HCT116 (cell line): ENCODE data around the gene DLST. TPM values are rescaled to one million over a fixed set of nuclear protein-coding genes. Genes with fewer than 3 reads are reported as not detected.

ENCODE experiments used
- ATAC-seq: fragments of 200-7000 bp; cut with Tn5 transposase; 2 replicates; pipeline ENCODE4 v1.9.1; 2020; ENCODE audit warnings: mild to moderate bottlenecking, moderate library complexity
- BruUV-seq: library from RNA; stranded (reverse); fragments of 400-500 nt; replicated peaks from 2 replicates; lab custom pipeline; 2021; lab: Mats Ljungman, UMichigan
- CTCF ChIA-PET: fragments of 300-600 bp; sonication (Branson Sonifier 250); formaldehyde crosslinking; loops from one replicate; lab custom pipeline; 2021; ENCODE audit warnings: antibody characterized with exemption; lab: Charles Lee
- POLR2A ChIA-PET: fragments of 300-600, 350-600 bp; sonication (Branson Sonifier 250); formaldehyde crosslinking; loops from one replicate; lab custom pipeline; 2021; ENCODE audit warnings: antibody characterized with exemption; lab: Charles Lee
- RAD21 ChIA-PET, 2 experiments: fragments of 300-600 bp; sonication (Branson Sonifier 250); formaldehyde crosslinking; loops; one replicate each; lab custom pipeline; 2023; ENCODE audit warnings: low total read pairs in 2 of 2; ENCODE audit not compliant: uncharacterized antibody in 2 of 2, unreplicated experiment in 2 of 2, low non-redundant PET in 1 of 2; lab: Charles Lee
- DNase-seq: peaks from one replicate; pipeline ENCODE4 v3.0.0-alpha.2; 2010; ENCODE audit warnings: low read depth, low spot score
- H2AFZ ChIP-seq: fragments of 200-600 bp; shearing (Covaris generic), sonication (generic); 2 replicates; pipeline ENCODE4 v1.6.1; 2017; ENCODE audit warnings: low read depth, mixed run types, mixed read lengths, antibody characterized with exemption, low read length; ENCODE audit not compliant: poor library complexity, severe bottlenecking
- H3K27ac ChIP-seq: 2 replicates; pipeline ENCODE4 v1.5.1; 2012; ENCODE audit warnings: low read depth, low read length
- H3K27me3 ChIP-seq: fragments of 200-600 bp; sonication (generic); 2 replicates; pipeline ENCODE4 v1.6.1; 2016; ENCODE audit warnings: mixed run types, low read length, mixed read lengths; ENCODE audit not compliant: insufficient read depth
- H3K36me3 ChIP-seq, 2 experiments: fragments of 200-500 bp in 1 of 2; fragments of 200-600 bp in 1 of 2; sonication (Bioruptor generic) in 1 of 2; sonication (generic) in 1 of 2; 2 replicates each; pipeline versions ENCODE4 v1.5.1 to v1.6.1; 2014 to 2016; ENCODE audit warnings: low read length in 2 of 2, inconsistent platforms in 1 of 2, mixed read lengths in 1 of 2, mixed run types in 1 of 2; ENCODE audit not compliant: insufficient read depth in 2 of 2, control insufficient read depth in 1 of 2
- H3K4me1 ChIP-seq, 2 experiments: fragments of 200-600 bp in 1 of 2; sonication (generic) in 1 of 2; 2 replicates each; pipeline versions ENCODE4 v1.5.1 to v1.6.1; 2012 to 2017; ENCODE audit warnings: low read length in 2 of 2, inconsistent platforms in 1 of 2, mild to moderate bottlenecking in 1 of 2, mixed read lengths in 1 of 2, mixed run types in 1 of 2, moderate library complexity in 1 of 2; ENCODE audit not compliant: insufficient read depth in 2 of 2, control insufficient read depth in 1 of 2
- H3K4me2 ChIP-seq: fragments of 200-600 bp; sonication (generic); 2 replicates; pipeline ENCODE4 v1.6.1; 2017; ENCODE audit warnings: mixed run types, low read length, mixed read lengths
- H3K4me3 ChIP-seq, 2 experiments: fragments of 200-600 bp in 1 of 2; sonication (generic) in 1 of 2; replicated peaks in 1 of 2; 2 replicates each; pipeline ENCODE4 v1.5.1; 2011 to 2016; ENCODE audit warnings: low read length in 2 of 2, control low read depth in 1 of 2, low read depth in 1 of 2, mild to moderate bottlenecking in 1 of 2, mixed read lengths in 1 of 2, mixed run types in 1 of 2
- H3K79me2 ChIP-seq: fragments of 200-600 bp; sonication (generic); 2 replicates; pipeline ENCODE4 v1.6.1; 2017; ENCODE audit warnings: mild to moderate bottlenecking, mixed run types, low read length, moderate library complexity, mixed read lengths; ENCODE audit not compliant: insufficient read depth
- H3K9ac ChIP-seq: fragments of 200-600 bp; sonication (generic); 2 replicates; pipeline ENCODE4 v1.6.1; 2016; ENCODE audit warnings: low read length, mixed read lengths
- H3K9me2 ChIP-seq: fragments of 200-600 bp; sonication (generic), shearing (Covaris generic); 2 replicates; pipeline ENCODE4 v1.6.1; 2017; ENCODE audit warnings: mixed run types, mild to moderate bottlenecking, moderate library complexity; ENCODE audit not compliant: insufficient read depth
- H3K9me3 ChIP-seq, 2 experiments: fragments of 200-500 bp in 1 of 2; fragments of 200-600 bp in 1 of 2; sonication (Bioruptor generic) in 1 of 2; sonication (generic) in 1 of 2; 2 replicates each; pipeline ENCODE4 v1.6.1; 2014 to 2017; ENCODE audit warnings: low read length in 2 of 2, mixed read lengths in 2 of 2, inconsistent platforms in 1 of 2, low read depth in 1 of 2, mild to moderate bottlenecking in 1 of 2, mixed run types in 1 of 2, moderate library complexity in 1 of 2; ENCODE audit not compliant: control insufficient read depth in 1 of 2, insufficient read depth in 1 of 2
- H4K20me1 ChIP-seq: fragments of 200-600 bp; sonication (generic), shearing (Covaris generic); 2 replicates; pipeline ENCODE4 v1.6.1; 2017; ENCODE audit warnings: mixed run types, mild to moderate bottlenecking, moderate library complexity; ENCODE audit not compliant: insufficient read depth
- CEBPB ChIP-seq: IDR thresholded peaks from 2 replicates; pipeline ENCODE4 v1.6.1; 2012; ENCODE audit warnings: low read depth
- ELF1 ChIP-seq: IDR thresholded peaks from 2 replicates; pipeline ENCODE4 v1.6.1; 2012; ENCODE audit warnings: low read depth, borderline replicate concordance
- EZH2 ChIP-seq: fragments of 200-600 bp; sonication (generic); IDR thresholded peaks from 2 replicates; pipeline ENCODE4 v1.6.1; 2017; ENCODE audit warnings: antibody characterized with exemption, mixed run types
- EZH2phosphoT487 ChIP-seq: fragments of 200-600 bp; IDR thresholded peaks from 2 replicates; pipeline ENCODE4 v1.6.1; 2018; ENCODE audit warnings: antibody characterized with exemption, borderline replicate concordance
- FOSL1 ChIP-seq: IDR thresholded peaks from 2 replicates; pipeline ENCODE4 v1.6.1; 2012; ENCODE audit warnings: low read depth
- JUND ChIP-seq: IDR thresholded peaks from 2 replicates; pipeline ENCODE4 v1.6.1; 2012
- POLR2A ChIP-seq: IDR thresholded peaks from 2 replicates; pipeline ENCODE4 v1.7.0; 2011; ENCODE audit warnings: borderline replicate concordance; ENCODE audit not compliant: insufficient read depth, insufficient read length; ENCODE audit errors: extremely low read depth
- POLR2AphosphoS5 ChIP-seq: IDR thresholded peaks from 2 replicates; pipeline ENCODE4 v1.6.1; 2011; ENCODE audit warnings: mild to moderate bottlenecking, low read depth, low read length, moderate library complexity
- RAD21 ChIP-seq: IDR thresholded peaks from 2 replicates; pipeline ENCODE4 v1.6.1; 2012; ENCODE audit warnings: low read depth, mild to moderate bottlenecking
- REST ChIP-seq: IDR thresholded peaks from 2 replicates; pipeline ENCODE4 v1.6.1; 2012; ENCODE audit warnings: low read depth
- SIN3A ChIP-seq: IDR thresholded peaks from 2 replicates; pipeline ENCODE4 v1.6.1; 2012; ENCODE audit warnings: low read depth
- SP1 ChIP-seq: IDR thresholded peaks from 2 replicates; pipeline ENCODE4 v1.6.1; 2012; ENCODE audit warnings: low read depth
- TCF7L2 ChIP-seq: IDR thresholded peaks from 2 replicates; pipeline ENCODE4 v1.7.0; 2011; ENCODE audit warnings: borderline replicate concordance, inconsistent platforms; ENCODE audit not compliant: insufficient read depth, insufficient read length; ENCODE audit errors: extremely low read depth
- YY1 ChIP-seq: IDR thresholded peaks from 2 replicates; pipeline ENCODE4 v1.6.1; 2011; ENCODE audit warnings: low read length, low read depth, moderate library complexity, mild to moderate bottlenecking; ENCODE audit not compliant: insufficient replicate concordance; ENCODE audit errors: extremely low read depth
- ZFX ChIP-seq: fragments of 450-650 bp; IDR thresholded peaks from 2 replicates; pipeline ENCODE4 v1.6.1; 2017
- intact Hi-C: fragments of 100-400 bp; cut with micrococcal nuclease; formaldehyde crosslinking; loops from 2 replicates; pipeline ENCODE4 v1.10.0; 2022
- total RNA-seq: library from RNA; stranded (reverse); gene quantifications from one replicate; pipeline ENCODE4 v1.2.1, GENCODE V29; 2021; ENCODE audit not compliant: unreplicated experiment
- TF ChIP-seq, protein P1 (sequence below), 3 experiments: fragments of 200-600 bp in 1 of 3; sonication (generic) in 1 of 3; IDR thresholded peaks in 2 of 3; conservative IDR thresholded peaks in 1 of 3; 2 replicates each; pipeline ENCODE4 v1.5.1; 2012 to 2017; ENCODE audit warnings: low read depth in 2 of 3, low read length in 2 of 3, antibody characterized with exemption in 1 of 3, borderline replicate concordance in 1 of 3, control low read depth in 1 of 3, mild to moderate bottlenecking in 1 of 3, mixed read lengths in 1 of 3, mixed run types in 1 of 3, moderate library complexity in 1 of 3; ENCODE audit not compliant: insufficient read depth in 1 of 3

The DLST gene
- total RNA-seq, 1 experiment from 2014 or later = 101 TPM

- ChIA-PET CTCF (interaction anchor here (1.6 to 2.3 kb wide), 2 partner anchors 11 to 51 kb away, joined by 5 to 7 read pairs; partner anchors contain the start of gene RPS6KL1), POLR2A (no interaction called here), RAD21 (no interaction called here)
- Histone ChIP-seq H3K79me2 (no peaks in the 10 kb centered on the region), H3K9me2 (no peaks in the 10 kb centered on the region), H4K20me1 (no peaks in the 10 kb centered on the region), H2AFZ (no peak overlapping the region), H3K4me3 (no peak overlapping the region), H3K9ac (no peak overlapping the region), H3K36me3 (no peaks in the 10 kb centered on the region), H3K9me3 (no peaks in the 10 kb centered on the region), H3K4me2 (peak overlapping the region; percentile 39; the same call in 1 of the 2 replicates), H3K4me1 (peaks cover 10 to 21% of the 10 kb centered on the region in 2 experiments; a peak in 3 of 4 replicates), H3K27me3 (no peaks in the 10 kb centered on the region), H3K27ac (no peak overlapping the region)
- TF ChIP-seq POLR2A (no peak), YY1 (no peak), RAD21 (no peak), FOSL1 (no peak), ELF1 (no peak), SIN3A (no peak), ZFX (no peak), POLR2AphosphoS5 (no peak), EZH2 (no peak), CEBPB (no peak), TCF7L2 (no peak), EZH2phosphoT487 (no peak), JUND (no peak), SP1 (no peak), REST (no peak)
- TF ChIP-seq, protein P1, sequence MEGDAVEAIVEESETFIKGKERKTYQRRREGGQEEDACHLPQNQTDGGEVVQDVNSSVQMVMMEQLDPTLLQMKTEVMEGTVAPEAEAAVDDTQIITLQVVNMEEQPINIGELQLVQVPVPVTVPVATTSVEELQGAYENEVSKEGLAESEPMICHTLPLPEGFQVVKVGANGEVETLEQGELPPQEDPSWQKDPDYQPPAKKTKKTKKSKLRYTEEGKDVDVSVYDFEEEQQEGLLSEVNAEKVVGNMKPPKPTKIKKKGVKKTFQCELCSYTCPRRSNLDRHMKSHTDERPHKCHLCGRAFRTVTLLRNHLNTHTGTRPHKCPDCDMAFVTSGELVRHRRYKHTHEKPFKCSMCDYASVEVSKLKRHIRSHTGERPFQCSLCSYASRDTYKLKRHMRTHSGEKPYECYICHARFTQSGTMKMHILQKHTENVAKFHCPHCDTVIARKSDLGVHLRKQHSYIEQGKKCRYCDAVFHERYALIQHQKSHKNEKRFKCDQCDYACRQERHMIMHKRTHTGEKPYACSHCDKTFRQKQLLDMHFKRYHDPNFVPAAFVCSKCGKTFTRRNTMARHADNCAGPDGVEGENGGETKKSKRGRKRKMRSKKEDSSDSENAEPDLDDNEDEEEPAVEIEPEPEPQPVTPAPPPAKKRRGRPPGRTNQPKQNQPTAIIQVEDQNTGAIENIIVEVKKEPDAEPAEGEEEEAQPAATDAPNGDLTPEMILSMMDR (IDR thresholded peaks at IDR 0.05 in 2 of 3, conservative IDR thresholded peaks at IDR 0.05 in 1 of 3; ENCODE audit: borderline replicate concordance in 1 of 3, insufficient read depth in 1 of 3, low read depth in 2 of 3, low read length in 2 of 3) = no peak
- ATAC-seq (no peak), DNase-seq (no peak)
- no TSS peak for BruUV-seq
- intact Hi-C loops = no loop called here
These were observed 30.4 kb downstream of the DLST start for GRCh38 chr14:74912111-74912510.
